HG02759 (cell line): ENCODE data around the gene SLC6A2.
A peak's percentile ranks its signal among the peaks of the same experiment; 100 is the strongest.
"Not testable (repeated sequence)": the region's sequence is repeated elsewhere in the genome, so short reads cannot be mapped to it uniquely, and the experiment has no call there.

Source experiments
- ATAC-seq: cut with Tn5 transposase; IDR thresholded peaks from one replicate; pipeline ENCODE4 v1.9.1; 2021; ENCODE audit warnings: mild to moderate bottlenecking, moderate library complexity; ENCODE audit not compliant: unreplicated experiment

The SLC6A2 gene

GRCh38 chr16:55703003-55704001, 47.5 kb downstream of the SLC6A2 start:
- no peak for ATAC-seq

GRCh38 chr16:55706739-55707384, 51.1 kb downstream of the SLC6A2 start:
- no peak for ATAC-seq

GRCh38 chr16:55709801-55710200, 54.0 kb downstream of the SLC6A2 start:
- no peak for ATAC-seq

- no peak for ATAC-seq
These were observed 54.7 kb downstream of the SLC6A2 start for GRCh38 chr16:55710466-55710865.

DNA sequence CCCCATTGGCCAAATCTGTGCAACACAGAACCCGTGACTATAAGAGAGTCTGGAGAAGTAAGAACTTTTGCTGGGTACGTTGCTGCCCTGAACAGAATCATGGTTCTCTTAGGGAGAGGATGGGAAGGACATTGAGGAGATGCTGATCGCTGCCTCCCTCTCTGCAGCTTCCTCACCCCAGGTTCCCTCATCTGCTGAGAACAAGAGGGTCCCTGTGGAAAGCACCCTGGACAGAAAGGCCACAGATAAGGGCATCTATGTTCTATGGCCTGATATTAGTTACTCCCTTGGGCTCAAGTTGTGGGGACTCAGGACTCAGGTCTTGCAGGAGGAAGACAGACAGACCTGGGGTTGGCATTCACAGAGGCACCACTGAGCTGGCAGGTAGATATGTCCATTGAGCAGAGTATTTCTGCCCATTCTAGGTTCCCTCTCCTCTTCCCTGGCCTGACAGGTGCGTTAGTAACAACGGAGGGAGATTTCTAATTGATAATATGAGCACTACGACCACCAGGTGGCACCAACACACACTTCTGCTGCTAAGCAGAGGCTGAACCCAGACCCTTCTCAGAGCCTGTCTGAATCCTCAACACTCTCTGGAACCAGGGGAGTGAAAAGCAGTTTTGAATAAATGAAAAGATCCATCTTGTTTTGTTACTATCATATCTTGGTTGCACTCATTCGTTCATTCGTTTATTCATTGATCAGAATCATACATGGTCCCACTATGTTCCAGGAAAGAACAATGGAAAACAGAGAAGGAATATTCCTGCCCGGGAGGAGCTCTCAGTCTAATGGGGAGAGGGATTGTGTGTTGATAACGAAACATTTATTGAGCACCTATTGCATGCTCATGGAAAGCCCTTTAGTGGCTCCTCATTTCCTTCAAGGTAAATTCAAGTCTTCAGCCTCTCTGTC, 56.4 kb downstream of the SLC6A2 start:
- ATAC-seq, result peak; percentile 82

DNA sequence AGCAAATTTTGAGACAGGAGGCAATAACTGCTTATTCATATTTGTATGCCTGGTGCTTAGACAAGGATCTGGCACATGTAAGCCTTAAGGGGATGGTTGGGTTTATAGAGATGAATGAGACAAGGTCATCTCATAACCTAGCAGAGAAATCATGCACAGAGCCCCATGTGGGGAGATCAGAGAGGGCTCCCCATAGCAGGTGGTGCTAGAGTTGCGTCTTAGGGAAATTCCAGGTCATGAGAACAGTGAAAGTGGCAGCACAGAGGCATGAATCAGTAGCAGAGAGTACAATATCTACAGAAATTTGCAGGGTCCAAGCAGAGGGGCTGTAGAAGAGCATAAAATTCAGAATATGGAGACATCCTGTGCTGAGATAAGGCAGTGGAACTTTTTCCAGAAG, 57.3 kb downstream of the SLC6A2 start:
- peak; percentile 42 for ATAC-seq

- ATAC-seq, result no peak
These were observed 61.5 kb downstream of the SLC6A2 start for GRCh38 chr16:55717326-55717725.

DNA sequence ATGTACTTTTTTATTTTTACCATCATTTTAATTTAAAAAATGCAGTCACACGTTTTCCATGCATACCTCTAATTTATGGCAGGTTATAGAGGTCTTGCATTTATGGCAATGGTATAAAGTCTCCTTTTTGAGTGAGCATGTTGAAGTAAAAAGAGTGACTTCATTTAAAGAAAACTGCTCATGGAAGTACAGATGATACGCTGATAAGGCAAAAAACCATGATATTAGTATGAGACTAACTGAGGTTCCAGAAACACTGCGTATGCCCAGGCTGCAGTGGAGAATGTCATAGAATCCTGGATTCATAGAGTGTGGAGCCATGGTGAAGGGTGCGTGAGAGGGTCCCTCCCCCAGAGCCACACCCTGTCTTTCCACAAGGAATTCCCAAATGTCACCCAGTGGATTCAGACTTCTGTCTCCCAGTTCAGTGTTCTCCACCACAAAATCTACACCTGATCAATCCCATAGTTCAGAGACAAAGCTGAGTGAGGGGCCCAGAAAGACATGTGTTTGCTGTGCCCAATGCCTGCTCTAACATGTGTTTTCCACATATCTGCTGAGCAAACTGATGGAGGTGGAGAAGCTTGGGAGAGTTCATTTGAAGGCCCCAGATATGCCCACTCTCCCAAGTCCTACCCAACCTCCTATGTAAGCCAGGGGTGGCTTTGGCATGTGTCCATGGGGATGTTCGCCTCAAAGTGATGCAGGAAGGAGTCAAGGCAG, 69.4 kb downstream of the SLC6A2 start:
- no peak for ATAC-seq

DNA sequence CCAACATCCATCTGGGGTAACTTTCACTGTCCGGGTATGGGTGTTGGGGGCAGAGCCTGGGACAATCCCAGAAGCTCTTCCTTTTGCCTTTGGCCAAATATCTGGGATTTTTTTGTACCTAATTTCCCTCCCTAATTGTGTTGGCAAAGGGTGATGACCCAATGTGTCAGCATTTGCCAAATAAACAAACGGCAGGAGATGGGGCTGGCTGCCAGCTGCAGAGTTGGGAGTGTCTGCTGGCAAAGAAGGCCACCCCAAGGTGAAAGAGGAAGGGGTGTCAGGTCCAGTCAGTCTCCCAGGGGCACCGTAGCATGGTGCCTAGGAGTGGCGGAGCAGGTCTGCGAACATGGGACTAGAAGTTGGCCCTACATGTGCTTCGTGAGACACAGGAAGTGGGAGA, 73.0 kb downstream of the SLC6A2 start:
- no peak for ATAC-seq

DNA sequence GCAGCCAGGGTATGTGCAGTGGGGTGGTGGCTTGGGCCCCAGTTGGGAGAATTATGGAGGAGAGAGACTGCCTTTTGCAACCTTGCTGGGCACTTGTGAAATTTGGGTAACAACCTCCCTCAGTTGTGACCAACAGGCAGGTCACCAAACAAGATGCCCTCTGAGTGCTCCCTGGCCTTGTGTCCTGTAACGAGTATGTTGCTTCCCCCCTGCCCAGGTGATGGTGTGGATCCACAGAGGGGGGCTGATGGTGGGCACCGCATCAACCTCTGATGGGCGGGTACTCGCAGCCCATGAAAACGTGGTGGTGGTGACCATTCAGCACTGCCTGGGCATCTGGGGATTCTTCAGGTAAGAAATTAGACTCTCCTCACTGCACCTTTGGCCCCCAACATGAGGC, 74.3 kb downstream of the SLC6A2 start:
- no peak for ATAC-seq

DNA sequence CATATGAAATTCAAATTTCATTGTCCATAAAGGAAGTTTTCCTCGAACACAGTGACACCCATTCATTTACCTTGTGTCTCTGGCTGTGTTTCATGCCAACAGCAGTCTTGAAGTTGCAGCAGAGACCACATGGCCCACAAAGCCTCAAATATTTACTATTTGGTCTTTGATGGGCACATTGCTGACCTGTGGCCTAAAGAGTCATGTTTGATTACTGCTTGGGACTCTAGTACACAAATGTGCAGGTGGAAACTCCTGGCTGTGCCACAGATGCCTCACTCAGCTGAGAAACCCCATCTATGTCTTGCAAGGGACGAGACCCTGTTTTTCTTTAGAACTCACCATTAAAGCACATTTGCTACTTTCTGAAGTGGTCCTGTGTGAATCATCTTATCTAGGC, 76.7 kb downstream of the SLC6A2 start:
- no peak for ATAC-seq

GRCh38 chr16:55734665-55735064, 78.9 kb downstream of the SLC6A2 start:
- no peak for ATAC-seq

DNA sequence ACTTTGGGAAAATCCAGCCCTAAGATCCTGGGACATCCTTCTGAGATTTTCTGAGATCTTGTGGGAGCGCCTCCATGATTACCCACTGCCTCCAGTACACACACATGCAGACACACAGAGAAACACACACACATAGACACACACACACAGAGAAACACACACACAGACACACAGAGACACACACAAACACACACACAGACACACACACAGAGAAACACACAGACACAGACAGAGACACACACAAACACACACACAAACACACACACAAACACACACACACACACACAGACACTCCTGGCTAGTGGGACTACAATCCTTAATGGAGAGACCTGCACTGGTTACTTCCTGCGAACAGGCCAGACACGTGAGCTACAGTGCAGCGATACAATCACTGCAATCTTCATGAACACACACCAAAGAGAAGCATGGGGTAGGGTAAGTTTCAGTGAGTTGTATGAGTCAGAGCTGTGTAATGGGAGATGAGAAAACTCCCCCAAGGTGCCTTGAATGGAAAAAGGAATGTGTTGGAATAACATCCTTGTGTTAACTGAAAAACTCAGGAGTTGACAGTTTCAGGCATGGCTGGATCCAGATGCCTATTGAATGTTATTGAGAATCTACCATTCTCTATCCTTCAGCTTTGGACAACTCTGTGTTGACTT, 79.5 kb downstream of the SLC6A2 start:
- ATAC-seq, result no peak

DNA sequence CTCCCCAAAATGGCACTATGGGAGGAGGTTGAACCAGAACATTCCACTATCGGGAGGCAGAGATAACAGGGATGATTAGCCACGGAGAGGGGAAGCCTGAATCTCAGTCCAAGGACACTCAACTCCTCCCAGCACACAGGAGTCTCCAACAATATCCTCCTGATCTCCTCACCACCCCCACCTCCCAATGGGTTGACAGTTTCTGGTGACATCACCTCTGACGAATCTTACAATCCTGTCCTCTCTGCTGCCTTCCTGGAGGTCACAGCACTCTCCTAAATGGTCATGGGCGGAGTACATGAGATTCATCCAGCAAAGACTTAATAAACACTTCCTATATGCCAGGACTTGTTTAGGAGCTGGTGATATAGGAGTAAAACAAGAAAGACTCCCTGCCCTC, 80.9 kb downstream of the SLC6A2 start:
- ATAC-seq, result no peak

DNA sequence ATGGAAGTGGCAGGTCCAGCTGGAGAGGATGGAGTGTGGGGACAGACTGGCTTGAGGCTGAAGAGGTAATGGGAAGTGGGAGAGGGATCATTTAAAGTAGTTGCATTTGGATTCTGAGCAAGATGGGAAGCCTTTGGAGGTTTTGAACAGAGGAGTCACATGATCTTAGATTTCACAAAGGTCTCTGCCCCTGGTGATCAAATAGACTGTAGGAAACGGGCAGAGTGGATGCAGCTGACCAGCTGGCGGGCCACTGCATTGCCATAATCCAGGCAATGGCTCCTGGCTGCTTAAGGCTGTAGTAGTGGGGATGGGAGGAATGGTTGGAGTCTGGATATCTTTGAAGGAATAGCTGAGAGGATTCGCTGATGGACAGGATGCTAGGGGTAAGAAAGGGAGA, 81.5 kb downstream of the SLC6A2 start:
- ATAC-seq, result no peak

- no peak for ATAC-seq
These were observed 82.2 kb downstream of the SLC6A2 start for GRCh38 chr16:55737966-55738365.

GRCh38 chr16:55746081-55746480, 90.3 kb downstream of the SLC6A2 start:
- ATAC-seq, result no peak

- no peak for ATAC-seq
These were observed 92.0 kb downstream of the SLC6A2 start for GRCh38 chr16:55747785-55748184.

DNA sequence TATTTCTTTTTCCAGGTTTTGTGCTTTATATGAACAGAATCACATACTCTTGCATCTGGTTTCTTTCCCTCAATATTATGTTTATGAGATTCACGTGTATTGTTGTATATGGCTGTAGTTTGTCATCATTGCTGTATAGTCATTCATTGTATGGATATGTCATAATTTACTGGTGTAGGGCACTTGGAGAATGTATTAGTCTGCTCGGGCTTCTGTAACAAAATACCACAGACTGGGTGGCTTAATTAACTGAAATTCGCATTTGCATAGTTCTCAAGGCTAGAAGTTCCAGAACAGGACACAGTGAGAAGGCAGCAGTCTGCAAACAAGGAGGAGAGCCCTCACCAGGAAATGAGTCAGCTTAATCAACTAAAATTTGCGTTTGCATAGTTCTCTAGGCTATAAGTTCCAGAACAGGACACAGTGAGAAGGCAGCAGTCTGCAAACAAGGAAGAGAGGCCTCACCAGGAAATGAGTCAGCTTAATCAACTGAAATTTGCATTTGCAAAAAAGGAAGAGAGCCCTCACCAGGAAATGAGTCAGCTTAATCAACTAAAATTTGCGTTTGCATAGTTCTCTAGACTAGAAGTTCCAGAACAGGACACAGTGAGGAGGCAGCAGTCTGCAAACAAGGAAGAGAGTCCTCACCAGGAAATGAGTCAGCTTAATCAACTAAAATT, 96.8 kb downstream of the SLC6A2 start:
- not testable (repeated sequence) for ATAC-seq
